ENCODE measurements around the gene PSME3IP1. TPM values are rescaled to one million over a fixed set of nuclear protein-coding genes. Genes with fewer than 3 reads are reported as not detected.

Gene PSME3IP1
- 116 and 124 TPM in 2 replicates for total RNA-seq

- intact Hi-C loops (cut with micrococcal nuclease): loop anchor here (1.0 to 10.0 kb wide), 12 partner anchors 58 to 549 kb away; partner anchors contain the start of genes CCDC102A, CIAPIN1, COQ9 and CPNE2
- H3K9me3 Mint-ChIP-seq: no peaks in the 10 kb centered on the region
- H3K4me1 Mint-ChIP-seq (ENCODE audit: low read depth): peaks cover 44% of the 10 kb centered on the region
- peak within 1 kb of the TSS; percentile 96 for H3K4me3 Mint-ChIP-seq
- no peaks in the 10 kb centered on the region for H3K27me3 Mint-ChIP-seq (ENCODE audit: insufficient read depth)
- peaks cover 18% of the 10 kb centered on the region for H3K36me3 Mint-ChIP-seq (ENCODE audit: low read depth)
- peak within 1 kb of the TSS; percentile 98 for H3K27ac Mint-ChIP-seq
- peak; percentile 99 for DNase-seq (ENCODE audit: low spot score)
Observed at GRCh38 chr16:57185945-57186871, at the start of gene PSME3IP1, which contains the start of gene RSPRY1. TSS of gene PSME3IP1 (minus strand) at chr16:57186039. CDS start at chr16:57173854, 12,185 bp downstream. TSS of gene RSPRY1 (plus strand) at chr16:57186329. CDS start at chr16:57204659, 18,330 bp downstream.

GRCh38 chr16:57235128-57236021, 49.5 kb upstream of the PSME3IP1 start:
- no peaks in the 10 kb centered on the region for H3K27me3 Mint-ChIP-seq (ENCODE audit: insufficient read depth)
- no peak overlapping the region for H3K27ac Mint-ChIP-seq
- H3K9me3 Mint-ChIP-seq: no peaks in the 10 kb centered on the region
- no peak for DNase-seq (ENCODE audit: low spot score)
- peaks cover 11% of the 10 kb centered on the region for H3K4me1 Mint-ChIP-seq (ENCODE audit: low read depth)
- peaks cover 44% of the 10 kb centered on the region for H3K36me3 Mint-ChIP-seq (ENCODE audit: low read depth)
- H3K4me3 Mint-ChIP-seq: no peak overlapping the region
- intact Hi-C loops (cut with micrococcal nuclease): no loop called here

GRCh38 chr16:57234707-57235092, 48.9 kb upstream of the PSME3IP1 start:
- peaks cover 11% of the 10 kb centered on the region for H3K4me1 Mint-ChIP-seq (ENCODE audit: low read depth)
- no peak for DNase-seq (ENCODE audit: low spot score)
- H3K27ac Mint-ChIP-seq: no peak overlapping the region
- H3K4me3 Mint-ChIP-seq: no peak overlapping the region
- peaks cover 46% of the 10 kb centered on the region for H3K36me3 Mint-ChIP-seq (ENCODE audit: low read depth)
- H3K9me3 Mint-ChIP-seq: no peaks in the 10 kb centered on the region
- intact Hi-C loops (cut with micrococcal nuclease): no loop called here
- H3K27me3 Mint-ChIP-seq (ENCODE audit: insufficient read depth): no peaks in the 10 kb centered on the region

- H3K27me3 Mint-ChIP-seq (ENCODE audit: insufficient read depth): no peaks in the 10 kb centered on the region
- intact Hi-C loops (cut with micrococcal nuclease): no loop called here
- H3K4me1 Mint-ChIP-seq (ENCODE audit: low read depth): peaks cover 11% of the 10 kb centered on the region
- DNase-seq (ENCODE audit: low spot score): no peak
- peaks cover 44% of the 10 kb centered on the region for H3K36me3 Mint-ChIP-seq (ENCODE audit: low read depth)
- no peak overlapping the region for H3K27ac Mint-ChIP-seq
- H3K4me3 Mint-ChIP-seq: no peak overlapping the region
- H3K9me3 Mint-ChIP-seq: no peaks in the 10 kb centered on the region
Observed at GRCh38 chr16:57233944-57234706, 48.3 kb upstream of the PSME3IP1 start.

GRCh38 chr16:57231821-57232350, 46.0 kb upstream of the PSME3IP1 start:
- H3K4me3 Mint-ChIP-seq: no peak overlapping the region
- no peaks in the 10 kb centered on the region for H3K9me3 Mint-ChIP-seq
- H3K27ac Mint-ChIP-seq: no peak overlapping the region
- no peaks in the 10 kb centered on the region for H3K27me3 Mint-ChIP-seq (ENCODE audit: insufficient read depth)
- peaks cover 11% of the 10 kb centered on the region for H3K4me1 Mint-ChIP-seq (ENCODE audit: low read depth)
- peaks cover 44% of the 10 kb centered on the region for H3K36me3 Mint-ChIP-seq (ENCODE audit: low read depth)
- DNase-seq (ENCODE audit: low spot score): no peak
- intact Hi-C loops (cut with micrococcal nuclease): no loop called here

GRCh38 chr16:57229079-57229478, 43.2 kb upstream of the PSME3IP1 start:
- DNase-seq (ENCODE audit: low spot score): no peak
- H3K4me1 Mint-ChIP-seq (ENCODE audit: low read depth): no peaks in the 10 kb centered on the region
- no peak overlapping the region for H3K4me3 Mint-ChIP-seq
- peaks cover 38% of the 10 kb centered on the region for H3K36me3 Mint-ChIP-seq (ENCODE audit: low read depth)
- intact Hi-C loops (cut with micrococcal nuclease): no loop called here
- H3K27me3 Mint-ChIP-seq (ENCODE audit: insufficient read depth): no peaks in the 10 kb centered on the region
- H3K27ac Mint-ChIP-seq: no peak overlapping the region
- H3K9me3 Mint-ChIP-seq: no peaks in the 10 kb centered on the region

GRCh38 chr16:57226701-57227621, 41.1 kb upstream of the PSME3IP1 start:
- intact Hi-C loops (cut with micrococcal nuclease): no loop called here
- no peak overlapping the region for H3K4me3 Mint-ChIP-seq
- no peaks in the 10 kb centered on the region for H3K27me3 Mint-ChIP-seq (ENCODE audit: insufficient read depth)
- no peak overlapping the region for H3K27ac Mint-ChIP-seq
- no peak for DNase-seq (ENCODE audit: low spot score)
- H3K4me1 Mint-ChIP-seq (ENCODE audit: low read depth): no peaks in the 10 kb centered on the region
- peaks cover 43% of the 10 kb centered on the region for H3K36me3 Mint-ChIP-seq (ENCODE audit: low read depth)
- H3K9me3 Mint-ChIP-seq: no peaks in the 10 kb centered on the region

GRCh38 chr16:57225978-57226377, 40.1 kb upstream of the PSME3IP1 start:
- Mint-ChIP-seq H3K36me3 (ENCODE audit: low read depth) (peaks cover 45% of the 10 kb centered on the region), H3K4me3 (no peak overlapping the region), H3K4me1 (ENCODE audit: low read depth) (no peaks in the 10 kb centered on the region), H3K27ac (no peak overlapping the region), H3K9me3 (no peaks in the 10 kb centered on the region), H3K27me3 (ENCODE audit: insufficient read depth) (no peaks in the 10 kb centered on the region)
- DNase-seq (ENCODE audit: low spot score): no peak
- intact Hi-C loops (cut with micrococcal nuclease): no loop called here

- no peak for DNase-seq (ENCODE audit: low spot score)
- H3K27ac Mint-ChIP-seq: no peak overlapping the region
- no peaks in the 10 kb centered on the region for H3K27me3 Mint-ChIP-seq (ENCODE audit: insufficient read depth)
- no peaks in the 10 kb centered on the region for H3K4me1 Mint-ChIP-seq (ENCODE audit: low read depth)
- intact Hi-C loops (cut with micrococcal nuclease): no loop called here
- H3K36me3 Mint-ChIP-seq (ENCODE audit: low read depth): peaks cover 52% of the 10 kb centered on the region
- H3K9me3 Mint-ChIP-seq: no peaks in the 10 kb centered on the region
- no peak overlapping the region for H3K4me3 Mint-ChIP-seq
Observed at GRCh38 chr16:57224651-57225335, 39.0 kb upstream of the PSME3IP1 start.

- no peak for DNase-seq (ENCODE audit: low spot score)
- intact Hi-C loops (cut with micrococcal nuclease): no loop called here
- H3K27me3 Mint-ChIP-seq (ENCODE audit: insufficient read depth): no peaks in the 10 kb centered on the region
- H3K4me1 Mint-ChIP-seq (ENCODE audit: low read depth): no peaks in the 10 kb centered on the region
- no peak overlapping the region for H3K4me3 Mint-ChIP-seq
- H3K36me3 Mint-ChIP-seq (ENCODE audit: low read depth): peaks cover 63% of the 10 kb centered on the region
- no peak overlapping the region for H3K27ac Mint-ChIP-seq
- H3K9me3 Mint-ChIP-seq: peaks cover 15% of the 10 kb centered on the region
Observed at GRCh38 chr16:57223057-57223456, 37.2 kb upstream of the PSME3IP1 start.

GRCh38 chr16:57216968-57217367, 31.1 kb upstream of the PSME3IP1 start:
- no peak overlapping the region for H3K4me3 Mint-ChIP-seq

More at GRCh38 chr16:57216968-57217367, 31.1 kb upstream of the PSME3IP1 start:
- H3K4me1 Mint-ChIP-seq (ENCODE audit: low read depth): no peaks in the 10 kb centered on the region
- DNase-seq (ENCODE audit: low spot score): no peak
- no peak overlapping the region for H3K27ac Mint-ChIP-seq
- intact Hi-C loops (cut with micrococcal nuclease): no loop called here
- no peaks in the 10 kb centered on the region for H3K27me3 Mint-ChIP-seq (ENCODE audit: insufficient read depth)
- peaks cover 79% of the 10 kb centered on the region for H3K36me3 Mint-ChIP-seq (ENCODE audit: low read depth)
- H3K9me3 Mint-ChIP-seq: peaks cover 42% of the 10 kb centered on the region

All from activated T-helper 1 cell treated with anti-CD3 and anti-CD28 coated beads, Interleukin-12 subunit alpha, Interleukin-12 subunit beta, Interleukin-2, Interleukin-4 antibody, amounts not matched to agents 30 ng/mL and 10 ng/mL and 1 ng/mL, durations not matched to agents 14 hours and 24 hours and 36 hours (primary cell).